ENCODE measurements around the gene NPC2.

DNA sequence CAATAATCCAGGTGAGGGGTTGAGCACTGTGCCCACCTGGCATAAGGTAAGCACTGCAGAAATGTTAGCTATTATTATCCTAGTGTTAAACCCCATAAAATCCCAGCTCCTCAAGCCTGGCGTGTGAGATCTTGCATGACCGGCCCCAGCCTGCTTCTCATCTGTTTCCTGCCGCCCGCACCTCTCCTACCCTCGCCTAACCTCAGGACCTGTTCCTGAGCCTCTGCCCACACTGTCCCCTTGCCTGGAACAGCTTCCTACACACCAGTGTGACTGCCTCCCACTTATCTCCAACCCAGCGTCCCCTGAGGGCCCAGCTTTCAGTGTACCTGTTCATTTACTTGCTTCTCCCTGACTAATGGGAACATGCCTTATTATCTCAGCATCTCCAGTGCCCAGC is 25.1 kb upstream of the NPC2 start:
- TF ChIP-seq EP300 (IDR thresholded peaks at IDR 0.05): no peak
- TF ChIP-seq POLR2A (IDR thresholded peaks at IDR 0.05; ENCODE audit: low read depth): no peak
- TF ChIP-seq, protein P1, sequence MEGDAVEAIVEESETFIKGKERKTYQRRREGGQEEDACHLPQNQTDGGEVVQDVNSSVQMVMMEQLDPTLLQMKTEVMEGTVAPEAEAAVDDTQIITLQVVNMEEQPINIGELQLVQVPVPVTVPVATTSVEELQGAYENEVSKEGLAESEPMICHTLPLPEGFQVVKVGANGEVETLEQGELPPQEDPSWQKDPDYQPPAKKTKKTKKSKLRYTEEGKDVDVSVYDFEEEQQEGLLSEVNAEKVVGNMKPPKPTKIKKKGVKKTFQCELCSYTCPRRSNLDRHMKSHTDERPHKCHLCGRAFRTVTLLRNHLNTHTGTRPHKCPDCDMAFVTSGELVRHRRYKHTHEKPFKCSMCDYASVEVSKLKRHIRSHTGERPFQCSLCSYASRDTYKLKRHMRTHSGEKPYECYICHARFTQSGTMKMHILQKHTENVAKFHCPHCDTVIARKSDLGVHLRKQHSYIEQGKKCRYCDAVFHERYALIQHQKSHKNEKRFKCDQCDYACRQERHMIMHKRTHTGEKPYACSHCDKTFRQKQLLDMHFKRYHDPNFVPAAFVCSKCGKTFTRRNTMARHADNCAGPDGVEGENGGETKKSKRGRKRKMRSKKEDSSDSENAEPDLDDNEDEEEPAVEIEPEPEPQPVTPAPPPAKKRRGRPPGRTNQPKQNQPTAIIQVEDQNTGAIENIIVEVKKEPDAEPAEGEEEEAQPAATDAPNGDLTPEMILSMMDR (IDR thresholded peaks at IDR 0.05): no peak
- no peak for TF ChIP-seq POLR2AphosphoS5 (IDR thresholded peaks at IDR 0.05)

All from esophagus muscularis mucosa (tissue), 4 donors.